CD4-positive, alpha-beta T cell treated with Interleukin-1 beta for 1 hour (primary cell): ENCODE data around the gene KCNJ6.
"Not testable (repeated sequence)": the region's sequence is repeated elsewhere in the genome, so short reads cannot be mapped to it uniquely, and the experiment has no call there.

Experiments
- DNase-seq, 2 donors: peaks; one replicate each; pipeline ENCODE4 v3.0.0-alpha.2; 2020 to 2022

The KCNJ6 gene

GRCh38 chr21:37916310-37917051, at the start of gene KCNJ6:
KCNJ6 (minus strand) TSS chr21:37916457; CDS start chr21:37840682, 75,775 bp downstream.
- no peak for DNase-seq

GRCh38 chr21:37965088-37965805, 49.0 kb upstream of the KCNJ6 start:
- DNase-seq, result no peak

GRCh38 chr21:37958537-37958936, 42.3 kb upstream of the KCNJ6 start:
- DNase-seq, result no peak

GRCh38 chr21:37956772-37957171, 40.5 kb upstream of the KCNJ6 start:
- DNase-seq, result no peak

GRCh38 chr21:37945036-37945435, 28.8 kb upstream of the KCNJ6 start:
- DNase-seq, result no peak

GRCh38 chr21:37944496-37944895, 28.2 kb upstream of the KCNJ6 start:
- no peak for DNase-seq

- no peak for DNase-seq
Measured at GRCh38 chr21:37940691-37941090, 24.4 kb upstream of the KCNJ6 start.

GRCh38 chr21:37939838-37940237, 23.6 kb upstream of the KCNJ6 start:
- no peak for DNase-seq

GRCh38 chr21:37939251-37939650, 23.0 kb upstream of the KCNJ6 start:
- DNase-seq, result no peak

- DNase-seq, result no peak
Measured at GRCh38 chr21:37937668-37938067, 21.4 kb upstream of the KCNJ6 start.

- no peak for DNase-seq
Measured at GRCh38 chr21:37936010-37936785, 19.9 kb upstream of the KCNJ6 start.

- DNase-seq, result no peak
Measured at GRCh38 chr21:37932936-37933335, 16.7 kb upstream of the KCNJ6 start.

- DNase-seq, result no peak
Measured at GRCh38 chr21:37927711-37928110, 11.5 kb upstream of the KCNJ6 start.

GRCh38 chr21:37921091-37921490, 4.8 kb upstream of the KCNJ6 start:
- DNase-seq, result no peak

- not testable (repeated sequence) for DNase-seq
Measured at GRCh38 chr21:37920302-37920701, 4.0 kb upstream of the KCNJ6 start.

- no peak for DNase-seq
Measured at GRCh38 chr21:37917612-37918011, 1.4 kb upstream of the KCNJ6 start.

GRCh38 chr21:37915941-37916309, 332 bp downstream of the KCNJ6 start:
- DNase-seq, result no peak

- no peak for DNase-seq
Measured at GRCh38 chr21:37915497-37915911, 753 bp downstream of the KCNJ6 start.

- no peak for DNase-seq
Measured at GRCh38 chr21:37912616-37913015, 3.6 kb downstream of the KCNJ6 start.

- DNase-seq, result no peak
Measured at GRCh38 chr21:37909936-37910335, 6.3 kb downstream of the KCNJ6 start.

- no peak for DNase-seq
Measured at GRCh38 chr21:37908691-37909090, 7.6 kb downstream of the KCNJ6 start.

- DNase-seq, result no peak
Measured at GRCh38 chr21:37907076-37907475, 9.2 kb downstream of the KCNJ6 start.

- no peak for DNase-seq
Measured at GRCh38 chr21:37905291-37905690, 11.0 kb downstream of the KCNJ6 start.

- DNase-seq, result no peak
Measured at GRCh38 chr21:37904856-37905255, 11.4 kb downstream of the KCNJ6 start.
